HuH-7 (cell line): ENCODE measurements around the gene PTPRN2.

ENCODE experiments used
- DNase-seq: peaks from one replicate; pipeline ENCODE4 v3.0.0; 2011; ENCODE audit warnings: low spot score

PTPRN2 gene

GRCh38 chr7:157845203-157845835 is 742.3 kb downstream of the PTPRN2 start:
- no peak for DNase-seq

GRCh38 chr7:157844611-157845010 is 743.0 kb downstream of the PTPRN2 start:
- no peak for DNase-seq

- DNase-seq, result no peak
Observed at GRCh38 chr7:157844141-157844540, 743.5 kb downstream of the PTPRN2 start.

- DNase-seq, result no peak
Observed at GRCh38 chr7:157843336-157844140, 744.1 kb downstream of the PTPRN2 start.

- no peak for DNase-seq
Observed at GRCh38 chr7:157841773-157842370, 745.8 kb downstream of the PTPRN2 start.

GRCh38 chr7:157840914-157841772 is 746.5 kb downstream of the PTPRN2 start:
- no peak for DNase-seq

GRCh38 chr7:157840174-157840913 is 747.3 kb downstream of the PTPRN2 start:
- no peak for DNase-seq

GRCh38 chr7:157839672-157840167 is 747.9 kb downstream of the PTPRN2 start:
- no peak for DNase-seq

GRCh38 chr7:157839226-157839625 is 748.4 kb downstream of the PTPRN2 start:
- no peak for DNase-seq

GRCh38 chr7:157837561-157837960 is 750.1 kb downstream of the PTPRN2 start:
- DNase-seq, result no peak

- DNase-seq, result no peak
Observed at GRCh38 chr7:157837047-157837446, 750.6 kb downstream of the PTPRN2 start.

GRCh38 chr7:157834501-157835163 is 753.0 kb downstream of the PTPRN2 start:
- no peak for DNase-seq

GRCh38 chr7:157832866-157833607 is 754.6 kb downstream of the PTPRN2 start:
- no peak for DNase-seq

- no peak for DNase-seq
Observed at GRCh38 chr7:157832421-157832820, 755.2 kb downstream of the PTPRN2 start.

GRCh38 chr7:157832006-157832405 is 755.6 kb downstream of the PTPRN2 start:
- no peak for DNase-seq

- no peak for DNase-seq
Observed at GRCh38 chr7:157831143-157831905, 756.3 kb downstream of the PTPRN2 start.

- DNase-seq, result no peak
Observed at GRCh38 chr7:157830331-157830730, 757.3 kb downstream of the PTPRN2 start.

GRCh38 chr7:157829491-157829890 is 758.1 kb downstream of the PTPRN2 start:
- DNase-seq, result no peak

- no peak for DNase-seq
Observed at GRCh38 chr7:157828881-157829280, 758.7 kb downstream of the PTPRN2 start.
